Type B pancreatic cell (in vitro differentiated cells): ENCODE results near the gene CAP1. TPM values are rescaled to one million over a fixed set of nuclear protein-coding genes. Genes with fewer than 3 reads are reported as not detected.

Experiments
- DNase-seq: peaks from one replicate; pipeline ENCODE4 v3.0.0; 2021; ENCODE audit warnings: mixed read lengths; ENCODE audit not compliant: unreplicated experiment; ENCODE audit errors: extremely low spot score
- H3K27ac Mint-ChIP-seq: 2 replicates; pipeline ENCODE4 v1.8.0; 2021; ENCODE audit warnings: mild to moderate bottlenecking, mixed read lengths
- H3K27me3 Mint-ChIP-seq: 2 replicates; pipeline ENCODE4 v1.8.0; 2021; ENCODE audit warnings: mixed read lengths
- H3K36me3 Mint-ChIP-seq: 2 replicates; pipeline ENCODE4 v1.8.0; 2021; ENCODE audit warnings: mixed read lengths
- H3K4me1 Mint-ChIP-seq: one replicate; pipeline ENCODE4 v1.8.0; 2021; ENCODE audit warnings: mixed read lengths; ENCODE audit not compliant: unreplicated experiment
- H3K4me3 Mint-ChIP-seq: 2 replicates; pipeline ENCODE4 v1.8.0; 2021; ENCODE audit warnings: mild to moderate bottlenecking, mixed read lengths
- H3K9me3 Mint-ChIP-seq: 2 replicates; pipeline ENCODE4 v1.8.0; 2021; ENCODE audit warnings: mixed read lengths
- total RNA-seq: library from RNA; stranded (reverse); gene quantifications from 2 replicates; pipeline ENCODE4 v1.2.1, GENCODE V29; 2021; ENCODE audit warnings: low replicate concordance
- TF ChIP-seq, protein P1 (sequence below): fragments of 200-600 bp; sonication (generic); conservative IDR thresholded peaks from 2 replicates; pipeline ENCODE4 v1.5.0; 2021; ENCODE audit warnings: antibody characterized with exemption, mild to moderate bottlenecking

Gene CAP1
- total RNA-seq, 1 donor from 2014 or later = 210 TPM

DNA sequence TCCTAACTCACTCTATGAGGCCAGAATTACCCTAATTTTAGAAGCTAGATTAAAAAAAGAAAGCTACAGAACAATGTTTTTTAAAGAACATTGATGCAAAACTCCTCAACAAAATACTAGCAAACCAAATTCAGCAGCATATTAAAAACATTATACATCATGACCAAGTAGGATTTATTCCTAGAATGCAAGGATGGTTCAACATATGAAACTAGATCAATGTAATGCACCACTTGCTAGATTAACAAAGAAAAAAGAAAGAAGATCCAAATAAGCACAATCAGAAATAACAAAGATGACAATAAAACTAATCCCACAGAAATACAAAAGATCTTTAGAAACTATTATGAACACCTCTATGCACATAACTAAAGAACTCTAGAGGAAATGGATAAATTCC, 69.9 kb downstream of the CAP1 start:
- Mint-ChIP-seq H3K4me1 (peaks cover 4% of the 10 kb centered on the region), H3K27me3 (peaks cover 16% of the 10 kb centered on the region), H3K27ac (no peak overlapping the region), H3K36me3 (no peaks in the 10 kb centered on the region), H3K9me3 (peaks cover 4% of the 10 kb centered on the region), H3K4me3 (no peak overlapping the region)
- no peak for DNase-seq
- TF ChIP-seq, protein P1, sequence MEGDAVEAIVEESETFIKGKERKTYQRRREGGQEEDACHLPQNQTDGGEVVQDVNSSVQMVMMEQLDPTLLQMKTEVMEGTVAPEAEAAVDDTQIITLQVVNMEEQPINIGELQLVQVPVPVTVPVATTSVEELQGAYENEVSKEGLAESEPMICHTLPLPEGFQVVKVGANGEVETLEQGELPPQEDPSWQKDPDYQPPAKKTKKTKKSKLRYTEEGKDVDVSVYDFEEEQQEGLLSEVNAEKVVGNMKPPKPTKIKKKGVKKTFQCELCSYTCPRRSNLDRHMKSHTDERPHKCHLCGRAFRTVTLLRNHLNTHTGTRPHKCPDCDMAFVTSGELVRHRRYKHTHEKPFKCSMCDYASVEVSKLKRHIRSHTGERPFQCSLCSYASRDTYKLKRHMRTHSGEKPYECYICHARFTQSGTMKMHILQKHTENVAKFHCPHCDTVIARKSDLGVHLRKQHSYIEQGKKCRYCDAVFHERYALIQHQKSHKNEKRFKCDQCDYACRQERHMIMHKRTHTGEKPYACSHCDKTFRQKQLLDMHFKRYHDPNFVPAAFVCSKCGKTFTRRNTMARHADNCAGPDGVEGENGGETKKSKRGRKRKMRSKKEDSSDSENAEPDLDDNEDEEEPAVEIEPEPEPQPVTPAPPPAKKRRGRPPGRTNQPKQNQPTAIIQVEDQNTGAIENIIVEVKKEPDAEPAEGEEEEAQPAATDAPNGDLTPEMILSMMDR = no peak

DNA sequence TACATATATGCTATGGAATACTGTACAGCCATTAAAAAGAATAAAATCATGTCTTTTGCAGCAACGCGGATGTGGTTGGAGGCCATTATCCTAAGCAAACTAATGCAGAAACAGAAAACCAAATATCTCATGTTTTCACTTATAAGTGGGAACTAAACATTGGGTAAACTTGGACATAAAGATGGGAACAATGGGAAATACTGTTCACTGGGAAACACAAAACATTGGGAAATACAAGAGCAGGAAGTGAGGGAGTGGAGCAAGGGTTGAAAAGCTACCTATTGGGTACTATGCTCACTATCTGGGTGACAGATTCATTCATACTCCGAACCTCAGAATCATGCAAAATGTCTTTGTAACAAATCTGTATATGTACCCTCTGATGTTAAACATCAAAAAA, 73.9 kb downstream of the CAP1 start:
- Mint-ChIP-seq H3K36me3 (no peaks in the 10 kb centered on the region), H3K9me3 (no peaks in the 10 kb centered on the region), H3K4me1 (no peaks in the 10 kb centered on the region), H3K27me3 (peaks cover 23% of the 10 kb centered on the region), H3K4me3 (no peak overlapping the region), H3K27ac (no peak overlapping the region)
- no peak for DNase-seq
- TF ChIP-seq, protein P1 = no peak

DNA sequence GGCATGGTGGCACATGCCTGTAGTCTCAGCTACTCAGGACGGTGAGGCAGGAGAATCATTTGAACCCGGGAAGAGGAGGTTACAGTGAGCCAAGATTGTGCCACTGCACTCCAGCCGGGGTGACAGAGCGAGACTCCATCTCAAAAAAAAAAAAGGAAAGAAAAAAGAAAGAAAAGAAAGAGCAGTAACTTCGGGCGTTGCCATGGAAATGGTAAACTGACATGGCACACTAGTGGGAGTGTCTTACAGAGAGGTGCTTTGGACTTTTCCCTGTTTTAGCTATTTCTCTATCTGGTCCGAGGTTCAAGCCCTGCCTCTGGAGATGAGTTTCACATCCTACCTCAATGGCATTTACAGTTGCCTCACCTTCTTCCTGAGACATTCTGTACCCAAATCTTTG, 79.6 kb downstream of the CAP1 start:
- Mint-ChIP-seq H3K36me3 (no peaks in the 10 kb centered on the region), H3K4me1 (no peaks in the 10 kb centered on the region), H3K27me3 (peaks cover 29% of the 10 kb centered on the region), H3K4me3 (no peak overlapping the region), H3K9me3 (no peaks in the 10 kb centered on the region), H3K27ac (no peak overlapping the region)
- DNase-seq = no peak
- TF ChIP-seq, protein P1 = no peak

Other genes starting within 250 kb of the CAP1 start
- gene TRIT1, start 157.2 kb upstream of the CAP1 start, total RNA-seq = 23.9 and 29.6 TPM in 2 replicates
- 19.5 and 36.5 TPM in 2 replicates for gene MYCL, start 138.8 kb upstream of the CAP1 start, total RNA-seq
- 6.1 and 7.3 TPM in 2 replicates for gene MFSD2A, start 85.6 kb upstream of the CAP1 start, total RNA-seq
- 73.6 and 79.6 TPM in 2 replicates for gene PPT1, start 56.5 kb downstream of the CAP1 start, total RNA-seq
- 18.1 and 21.4 TPM in 2 replicates for gene RLF, start 120.7 kb downstream of the CAP1 start, total RNA-seq
- not detected in 2 replicates for gene TMCO2, start 207.2 kb downstream of the CAP1 start, total RNA-seq
- gene ZMPSTE24, start 217.5 kb downstream of the CAP1 start, total RNA-seq = 34.1 and 39.3 TPM in 2 replicates